DMS153 treated with DMSO at 0.1 percent for 48 hours (cell line): ENCODE results near the gene EPS15.
"Not testable (repeated sequence)": the region's sequence is repeated elsewhere in the genome, so short reads cannot be mapped to it uniquely, and the experiment has no call there.

Source experiments
- DNase-seq: peaks from one replicate; lab custom pipeline; 2025; ENCODE audit not compliant: unreplicated experiment; lab: John Stamatoyannopoulos, UW

Gene EPS15

GRCh38 chr1:51515982-51516648 lies 3.0 kb downstream of the EPS15 start:
- DNase-seq, result no peak

GRCh38 chr1:51515312-51515960 lies 3.6 kb downstream of the EPS15 start:
- no peak for DNase-seq

GRCh38 chr1:51514733-51515132 lies 4.3 kb downstream of the EPS15 start:
- no peak for DNase-seq

- no peak for DNase-seq
These were observed 6.5 kb downstream of the EPS15 start for GRCh38 chr1:51512606-51513005.

GRCh38 chr1:51512120-51512519 lies 6.9 kb downstream of the EPS15 start:
- no peak for DNase-seq

GRCh38 chr1:51509773-51510172 lies 9.3 kb downstream of the EPS15 start:
- DNase-seq, result no peak

GRCh38 chr1:51506537-51506936 lies 12.5 kb downstream of the EPS15 start:
- DNase-seq, result no peak

- no peak for DNase-seq
These were observed 14.1 kb downstream of the EPS15 start for GRCh38 chr1:51504806-51505525.

- DNase-seq, result not testable (repeated sequence)
These were observed 17.8 kb downstream of the EPS15 start for GRCh38 chr1:51501218-51501630.

GRCh38 chr1:51499694-51500093 lies 19.4 kb downstream of the EPS15 start:
- no peak for DNase-seq

- no peak for DNase-seq
These were observed 20.1 kb downstream of the EPS15 start for GRCh38 chr1:51498924-51499323.

- DNase-seq, result no peak
These were observed 21.7 kb downstream of the EPS15 start for GRCh38 chr1:51497340-51497739.

GRCh38 chr1:51494138-51494830 lies 24.8 kb downstream of the EPS15 start:
- no peak for DNase-seq

- peak; percentile 8 for DNase-seq
These were observed 27.7 kb downstream of the EPS15 start for GRCh38 chr1:51491166-51491981.

- no peak for DNase-seq
These were observed 29.6 kb downstream of the EPS15 start for GRCh38 chr1:51489472-51489871.

GRCh38 chr1:51488372-51489050 lies 30.6 kb downstream of the EPS15 start:
- no peak for DNase-seq

GRCh38 chr1:51487628-51488027 lies 31.4 kb downstream of the EPS15 start:
- DNase-seq, result no peak

GRCh38 chr1:51484591-51484990 lies 34.5 kb downstream of the EPS15 start:
- no peak for DNase-seq

- no peak for DNase-seq
These were observed 36.2 kb downstream of the EPS15 start for GRCh38 chr1:51482881-51483280.
